ENCODE results near the gene ZFPL1. TPM values are rescaled to one million over a fixed set of nuclear protein-coding genes. Genes with fewer than 3 reads are reported as not detected.

Gene ZFPL1
- total and polyA plus RNA-seq, 8 donors: 24.9 to 36.4 (median 28.9) TPM

DNA sequence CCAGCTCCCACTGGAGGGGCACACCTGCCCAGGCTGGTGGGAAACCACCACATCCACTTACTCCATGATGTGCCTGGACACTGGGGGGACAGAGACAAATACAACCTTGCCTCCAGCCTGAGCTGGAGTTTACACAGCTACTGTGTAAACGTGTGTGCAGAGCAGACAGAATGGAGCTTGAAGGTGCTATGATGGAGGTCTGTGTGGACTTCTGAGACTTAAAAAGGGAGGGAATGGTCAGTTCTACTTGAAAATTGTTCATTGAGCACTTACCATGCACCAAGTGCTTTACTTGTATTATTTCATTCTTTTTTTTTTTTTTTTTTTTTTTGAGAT is 11.4 kb upstream of the ZFPL1 start:
- no peak overlapping the region for H3K27ac ChIP-seq
- TF ChIP-seq, protein P1, sequence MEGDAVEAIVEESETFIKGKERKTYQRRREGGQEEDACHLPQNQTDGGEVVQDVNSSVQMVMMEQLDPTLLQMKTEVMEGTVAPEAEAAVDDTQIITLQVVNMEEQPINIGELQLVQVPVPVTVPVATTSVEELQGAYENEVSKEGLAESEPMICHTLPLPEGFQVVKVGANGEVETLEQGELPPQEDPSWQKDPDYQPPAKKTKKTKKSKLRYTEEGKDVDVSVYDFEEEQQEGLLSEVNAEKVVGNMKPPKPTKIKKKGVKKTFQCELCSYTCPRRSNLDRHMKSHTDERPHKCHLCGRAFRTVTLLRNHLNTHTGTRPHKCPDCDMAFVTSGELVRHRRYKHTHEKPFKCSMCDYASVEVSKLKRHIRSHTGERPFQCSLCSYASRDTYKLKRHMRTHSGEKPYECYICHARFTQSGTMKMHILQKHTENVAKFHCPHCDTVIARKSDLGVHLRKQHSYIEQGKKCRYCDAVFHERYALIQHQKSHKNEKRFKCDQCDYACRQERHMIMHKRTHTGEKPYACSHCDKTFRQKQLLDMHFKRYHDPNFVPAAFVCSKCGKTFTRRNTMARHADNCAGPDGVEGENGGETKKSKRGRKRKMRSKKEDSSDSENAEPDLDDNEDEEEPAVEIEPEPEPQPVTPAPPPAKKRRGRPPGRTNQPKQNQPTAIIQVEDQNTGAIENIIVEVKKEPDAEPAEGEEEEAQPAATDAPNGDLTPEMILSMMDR (IDR thresholded peaks at IDR 0.05): no peak
- H3K4me1 ChIP-seq: no peaks in the 10 kb centered on the region
- DNase-seq (no peak), ATAC-seq (no peak)
- no peak overlapping the region for H3K4me3 ChIP-seq
- H3K9me3 ChIP-seq: no peaks in the 10 kb centered on the region
- H3K27me3 ChIP-seq: no peaks in the 10 kb centered on the region
- intact Hi-C loops (cut with DNase I): no loop called here
- H3K36me3 ChIP-seq: no peaks in the 10 kb centered on the region

DNA sequence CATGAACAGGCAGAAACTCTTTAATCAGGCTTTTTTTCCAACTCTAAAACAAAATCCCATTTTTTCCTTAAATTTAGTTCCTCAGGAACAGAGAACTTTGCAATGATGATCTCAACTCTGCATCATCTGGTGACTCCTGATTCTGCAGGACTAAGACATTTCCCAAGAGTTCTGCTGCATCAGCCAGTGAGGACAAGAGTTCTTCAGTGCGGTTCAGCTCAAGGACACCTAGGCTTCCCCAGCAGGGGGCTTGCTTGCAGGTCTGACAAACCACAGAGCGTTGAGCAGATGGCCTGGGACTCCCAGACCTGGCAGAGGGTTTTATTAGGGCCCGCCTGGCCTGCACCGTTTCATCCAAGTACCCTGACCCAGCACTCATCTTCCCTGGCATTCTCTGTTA is 6.6 kb upstream of the ZFPL1 start:
- H3K4me1 ChIP-seq: no peaks in the 10 kb centered on the region
- intact Hi-C loops (cut with DNase I): no loop called here
- no peaks in the 10 kb centered on the region for H3K9me3 ChIP-seq
- no peak for ATAC-seq
- no peaks in the 10 kb centered on the region for H3K27me3 ChIP-seq
- H3K36me3 ChIP-seq: no peaks in the 10 kb centered on the region
- TF ChIP-seq, protein P1 (IDR thresholded peaks at IDR 0.05): no peak
- no peak overlapping the region for H3K4me3 ChIP-seq
- no peak for DNase-seq
- no peak overlapping the region for H3K27ac ChIP-seq

DNA sequence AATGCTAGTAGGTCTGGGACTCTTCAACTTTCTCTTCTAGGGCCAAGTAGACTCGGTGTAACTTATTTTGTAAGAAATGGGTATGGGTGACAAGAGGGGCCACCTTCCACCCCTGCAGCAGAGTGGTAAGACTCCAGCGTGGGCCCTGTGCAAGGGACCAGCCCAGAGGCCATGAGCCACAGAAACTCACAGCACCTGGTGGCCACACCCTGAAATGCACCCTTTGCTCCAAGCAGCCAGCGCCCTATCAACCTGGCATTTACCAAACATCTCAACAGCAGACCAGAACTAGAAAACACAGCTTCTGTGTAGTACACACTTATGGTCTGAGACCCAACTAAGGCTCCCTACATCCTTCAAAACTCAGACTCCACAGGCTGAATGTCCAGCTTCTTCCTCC is 5.9 kb upstream of the ZFPL1 start:
- TF ChIP-seq, protein P1 (IDR thresholded peaks at IDR 0.05): peak; percentile 50 to 77
- no peaks in the 10 kb centered on the region for H3K9me3 ChIP-seq
- no peaks in the 10 kb centered on the region for H3K36me3 ChIP-seq
- no peaks in the 10 kb centered on the region for H3K27me3 ChIP-seq
- ATAC-seq (peak; percentile 91), DNase-seq (peak in 1 of 4 donors; percentile 7)
- intact Hi-C loops (cut with DNase I): no loop called here
- no peak overlapping the region for H3K27ac ChIP-seq
- H3K4me1 ChIP-seq: peaks cover 0 to 2% of the 10 kb centered on the region in 2 donors
- H3K4me3 ChIP-seq: no peak overlapping the region

DNA sequence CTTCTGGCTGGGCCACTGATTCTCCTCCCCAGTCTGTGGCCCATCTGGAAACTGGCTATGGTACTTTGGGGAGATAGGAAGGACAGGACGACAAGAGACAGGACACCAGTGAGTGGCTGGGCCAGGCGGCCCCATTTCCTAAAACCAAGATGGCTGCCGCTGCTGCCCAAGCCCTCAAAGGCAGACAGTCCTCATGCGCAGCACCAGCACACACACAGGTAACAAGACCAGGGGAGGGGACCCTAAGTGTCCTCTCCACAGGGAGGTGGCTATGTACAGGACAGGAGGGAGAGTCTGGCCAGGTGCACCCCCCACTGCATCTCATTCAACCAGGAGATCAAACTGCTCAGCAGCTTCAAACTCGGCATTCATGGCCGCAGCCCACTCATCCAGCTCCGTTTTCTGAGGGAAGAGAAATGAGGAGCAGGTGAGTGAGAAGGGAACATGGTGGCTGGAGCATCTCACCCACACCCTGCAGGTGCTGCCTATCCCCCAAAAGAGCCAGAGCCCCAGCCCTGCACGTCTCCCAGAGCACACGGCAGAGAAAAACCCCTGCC is 5.2 kb upstream of the ZFPL1 start:
- Histone ChIP-seq H3K4me3 (no peak overlapping the region), H3K27me3 (no peaks in the 10 kb centered on the region), H3K4me1 (peaks cover 0 to 9% of the 10 kb centered on the region in 2 donors), H3K27ac (no peak overlapping the region), H3K36me3 (no peaks in the 10 kb centered on the region), H3K9me3 (no peaks in the 10 kb centered on the region)
- DNase-seq (no peak), ATAC-seq (no peak)
- TF ChIP-seq, protein P1 (IDR thresholded peaks at IDR 0.05): no peak
- intact Hi-C loops (cut with DNase I): no loop called here

DNA sequence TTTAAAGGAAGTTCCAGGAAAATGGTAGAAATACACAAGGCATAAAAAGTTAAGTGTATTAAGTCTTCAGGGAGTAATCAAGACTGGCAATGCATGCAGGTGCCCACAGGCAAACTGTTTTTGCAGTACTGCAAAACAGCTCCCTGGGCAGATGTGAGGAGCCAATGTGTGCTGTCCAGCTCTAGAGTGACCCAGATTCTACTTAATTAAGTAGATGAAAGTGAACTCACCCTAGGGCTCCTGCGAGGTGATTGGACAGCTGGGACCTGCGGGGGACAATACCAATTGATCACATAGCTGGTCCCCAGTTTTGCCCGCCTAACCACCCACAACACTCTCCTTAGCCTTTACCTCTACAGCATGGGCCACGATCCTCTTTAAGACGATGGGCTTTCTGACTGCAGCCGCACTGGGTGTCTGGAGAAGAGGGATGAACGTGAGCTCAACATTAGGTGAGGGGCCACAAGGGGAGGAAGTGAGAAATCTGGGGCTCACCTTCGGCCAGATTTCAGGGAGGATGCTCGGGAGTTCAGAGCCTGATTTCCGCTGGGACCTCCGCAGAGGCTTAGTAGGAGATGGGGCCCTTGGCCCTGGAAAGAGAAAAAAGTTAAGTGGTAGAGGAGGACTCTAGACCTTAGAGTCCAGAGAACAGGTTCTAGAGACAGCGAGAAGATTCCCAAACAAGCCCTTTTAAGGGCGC is 738 bp upstream of the ZFPL1 start:
- ATAC-seq (no peak), DNase-seq (no peak)
- H3K27ac ChIP-seq: peak overlapping the region in 1 of 2 donors; percentile 90
- no peaks in the 10 kb centered on the region for H3K27me3 ChIP-seq
- TF ChIP-seq, protein P1 (IDR thresholded peaks at IDR 0.05): no peak
- H3K36me3 ChIP-seq: peaks cover 0 to 33% of the 10 kb centered on the region in 2 donors
- intact Hi-C loops (cut with DNase I): no loop called here
- peak overlapping the region; percentile 79 to 85 for H3K4me3 ChIP-seq
- H3K4me1 ChIP-seq: peaks cover 9 to 27% of the 10 kb centered on the region in 2 donors
- H3K9me3 ChIP-seq: no peaks in the 10 kb centered on the region
